GM12878 (cell line): ENCODE measurements around the gene NT5C1A. TPM values are rescaled to one million over a fixed set of nuclear protein-coding genes. Genes with fewer than 3 reads are reported as not detected.

Source experiments
- ATAC-seq: fragments of 200-7000 bp; cut with Tn5 transposase; 3 replicates; pipeline ENCODE4 v1.9.1; 2020; ENCODE audit warnings: mild to moderate bottlenecking, moderate library complexity
- BruUV-seq: library from RNA; stranded (reverse); fragments of 400-500 nt; replicated peaks from 2 replicates; lab custom pipeline; 2021; lab: Mats Ljungman, UMichigan
- CTCF ChIA-PET: fragments of 300-600 bp; sonication (Branson Sonifier 250); formaldehyde crosslinking; extraction: SDS; loops from one replicate; lab custom pipeline; 2021; ENCODE audit warnings: inconsistent platforms; lab: Yijun Ruan, JAX
- POLR2A ChIA-PET: fragments of 350-600 bp; formaldehyde crosslinking; extraction: SDS; loops from one replicate; lab custom pipeline; 2021; ENCODE audit warnings: inconsistent platforms; lab: Charles Lee
- RAD21 ChIA-PET: fragments of 300-600 bp; sonication (Branson Sonifier 250); formaldehyde crosslinking; loops from one replicate; lab custom pipeline; 2023; ENCODE audit warnings: antibody characterized with exemption; ENCODE audit not compliant: unreplicated experiment; lab: Charles Lee
- SMC1A ChIA-PET: fragments of 300-600 bp; sonication (Branson Sonifier 250); formaldehyde crosslinking; loops from one replicate; lab custom pipeline; 2023; ENCODE audit not compliant: unreplicated experiment, uncharacterized antibody; lab: Charles Lee
- DNase-seq: peaks from one replicate; pipeline ENCODE4 v3.0.0-alpha.2; 2011; ENCODE audit warnings: low read depth, low spot score
- FAIRE-seq: peaks from 3 replicates; lab custom pipeline; 2011; peaks lifted over from hg19 to GRCh38; lab: Jason Lieb, UNC
- H2AFZ ChIP-seq: 2 replicates; pipeline ENCODE4 v1.6.0; 2011; ENCODE audit warnings: low read depth, low read length, control low read depth; ENCODE audit not compliant: control insufficient read depth
- H3K27ac ChIP-seq: 2 replicates; pipeline ENCODE4 v1.5.1; 2011; ENCODE audit warnings: control low read depth; ENCODE audit not compliant: control insufficient read depth, insufficient read depth
- H3K27me3 ChIP-seq, 2 experiments: replicated peaks in 1 of 2; 2 replicates each; pipeline versions ENCODE4 v1.6.0 to v1.6.1; 2011; ENCODE audit warnings: low read length in 1 of 2; ENCODE audit not compliant: control insufficient read depth in 2 of 2, insufficient read depth in 2 of 2
- H3K36me3 ChIP-seq, 2 experiments: 2 replicates each; pipeline ENCODE4 v1.5.1; 2011; ENCODE audit warnings: low read length in 1 of 2; ENCODE audit not compliant: control insufficient read depth in 2 of 2, insufficient read depth in 2 of 2
- H3K4me1 ChIP-seq: 2 replicates; pipeline ENCODE4 v1.6.1; 2011; ENCODE audit warnings: mild to moderate bottlenecking, low read length, moderate library complexity, mixed read lengths; ENCODE audit not compliant: control insufficient read depth, insufficient read depth
- H3K4me2 ChIP-seq: 2 replicates; pipeline ENCODE4 v1.6.0; 2011; ENCODE audit warnings: control low read depth; ENCODE audit not compliant: control insufficient read depth, insufficient read depth
- H3K4me3 ChIP-seq: fragments of 200-600 bp; sonication (generic); 2 replicates; pipeline ENCODE4 v1.5.1; 2016
- H3K79me2 ChIP-seq: 2 replicates; pipeline ENCODE4 v1.6.0; 2011; ENCODE audit warnings: low read length; ENCODE audit not compliant: control insufficient read depth, insufficient read depth
- H3K9ac ChIP-seq: 2 replicates; pipeline ENCODE4 v1.8.0; 2011; ENCODE audit warnings: low read length, control low read depth, mixed read lengths; ENCODE audit not compliant: control insufficient read depth, insufficient read depth
- H3K9me3 ChIP-seq: replicated peaks from 3 replicates; pipeline ENCODE4 v1.5.1; 2011; ENCODE audit warnings: mild to moderate bottlenecking, low read length; ENCODE audit not compliant: control insufficient read depth, insufficient read depth
- H4K20me1 ChIP-seq: 2 replicates; pipeline ENCODE4 v1.6.0; 2011; ENCODE audit not compliant: control insufficient read depth, insufficient read depth
- BCL3 ChIP-seq: IDR thresholded peaks from 2 replicates; pipeline ENCODE4 v1.6.1; 2011; ENCODE audit warnings: borderline replicate concordance, low read depth, mild to moderate bottlenecking, moderate library complexity, low read length; ENCODE audit not compliant: insufficient read depth, poor library complexity, severe bottlenecking
- CBX5 ChIP-seq: sonication (generic); IDR thresholded peaks from 2 replicates; pipeline ENCODE4 v1.6.1; 2016; ENCODE audit warnings: low read depth, moderate library complexity, mild to moderate bottlenecking, inconsistent platforms
- CHD1 ChIP-seq: IDR thresholded peaks from 2 replicates; pipeline ENCODE4 v1.6.1; 2012; ENCODE audit warnings: low read depth, low read length, improper control_type of control experiment
- CHD2 ChIP-seq: IDR thresholded peaks from 2 replicates; pipeline ENCODE4 v1.6.1; 2011; ENCODE audit warnings: low read depth, low read length, improper control_type of control experiment, borderline replicate concordance
- GABPA ChIP-seq: IDR thresholded peaks from 2 replicates; pipeline ENCODE4 v1.6.1; 2014; ENCODE audit warnings: antibody characterized with exemption, low read depth, mild to moderate bottlenecking, inconsistent platforms
- IRF4 ChIP-seq: IDR thresholded peaks from 2 replicates; pipeline ENCODE4 v1.6.1; 2011; ENCODE audit warnings: low read depth, low read length
- MEF2B ChIP-seq: fragments of 450-650 bp; IDR thresholded peaks from 2 replicates; pipeline ENCODE4 v1.6.1; 2018; ENCODE audit warnings: mild to moderate bottlenecking, moderate library complexity; ENCODE audit not compliant: partially characterized antibody, poor library complexity, severe bottlenecking
- NR2C2 ChIP-seq: IDR thresholded peaks from 2 replicates; pipeline ENCODE4 v1.6.1; 2011; ENCODE audit warnings: borderline replicate concordance, low read depth; ENCODE audit not compliant: control insufficient read depth, insufficient read length
- NR2F1 ChIP-seq: fragments of 450-650 bp; conservative IDR thresholded peaks from 2 replicates; pipeline ENCODE4 v1.6.1; 2017; ENCODE audit warnings: mild to moderate bottlenecking
- POLR2A ChIP-seq: IDR thresholded peaks from 2 replicates; pipeline ENCODE4 v1.6.1; 2011; ENCODE audit warnings: low read depth, mild to moderate bottlenecking, low read length
- POLR2AphosphoS5 ChIP-seq: IDR thresholded peaks from 2 replicates; pipeline ENCODE4 v1.6.1; 2011; ENCODE audit warnings: mild to moderate bottlenecking, low read length, inconsistent platforms
- RCOR1 ChIP-seq: conservative IDR thresholded peaks from 2 replicates; pipeline ENCODE4 v1.6.1; 2012; ENCODE audit warnings: low read depth, low read length, improper control_type of control experiment
- RELA ChIP-seq: fragments of 450-650 bp; IDR thresholded peaks from 2 replicates; pipeline ENCODE4 v1.8.0; 2014; ENCODE audit warnings: borderline replicate concordance; ENCODE audit not compliant: partially characterized antibody
- SPI1 ChIP-seq: IDR thresholded peaks from 2 replicates; pipeline ENCODE4 v1.6.1; 2011; ENCODE audit warnings: low read depth, mild to moderate bottlenecking, low read length, moderate library complexity, borderline replicate concordance; ENCODE audit not compliant: insufficient read depth
- TARDBP ChIP-seq: IDR thresholded peaks from 2 replicates; pipeline ENCODE4 v1.6.1; 2016; ENCODE audit warnings: borderline replicate concordance
- TCF3 ChIP-seq: IDR thresholded peaks from 2 replicates; pipeline ENCODE4 v1.6.1; 2012; ENCODE audit warnings: low read depth, mild to moderate bottlenecking, low read length, borderline replicate concordance; ENCODE audit not compliant: insufficient read depth
- ZNF622 ChIP-seq: fragments of 450-650 bp; IDR thresholded peaks from 2 replicates; pipeline ENCODE4 v1.6.1; 2017; ENCODE audit warnings: mild to moderate bottlenecking, inconsistent platforms
- ZZZ3 ChIP-seq: IDR thresholded peaks from 2 replicates; pipeline ENCODE4 v1.6.1; 2011; ENCODE audit warnings: low read depth; ENCODE audit not compliant: control insufficient read depth, insufficient read length
- WGBS: methylation state at CpG from one replicate; pipeline ENCODE4 v1.1.6; 2016; ENCODE audit warnings: low lambda C conversion rate; ENCODE audit not compliant: insufficient replicate concordance, insufficient coverage; ENCODE audit errors: missing lambda C conversion rate; 5-methylcytosine and 5-hydroxymethylcytosine counted together
- in situ Hi-C: fragments of 300-500 bp; cut with MboI; formaldehyde crosslinking; loops from 9 replicates; pipeline ENCODE4 v1.14.3; 2018; ENCODE audit warnings: mixed read lengths
- intact Hi-C: fragments of 100-400 bp; cut with micrococcal nuclease; formaldehyde crosslinking; loops from one replicate; pipeline ENCODE4 v1.14.2; 2022; ENCODE audit not compliant: unreplicated experiment
- polyA plus RNA-seq, 11 experiments: library from polyadenylated mRNA; depleted of rRNA in 4 of 11; unstranded in 6 of 11; stranded (reverse) in 5 of 11; fragments of >200 nt; fragmentation: Nextera tagmentation in 4 of 11; fragmentation: Illumina TruSeq in 1 of 11; extraction: Ambion mirVana in 4 of 11; extraction: Trizol in 1 of 11; gene quantifications; 1 replicate in 1 of 11; 2 replicates in 10 of 11; pipeline versions ENCODE4 v1.2.1 to v1.2.3, GENCODE V29; 2011 to 2016; ENCODE audit warnings: inconsistent platforms in 2 of 11, missing spikeins in 2 of 11, low read depth in 1 of 11
- total RNA-seq, 4 experiments: library from RNA; depleted of rRNA in 3 of 4; stranded (reverse); fragments of >200 nt in 3 of 4; fragmentation: Illumina TruSeq in 1 of 4; extraction: Trizol in 1 of 4; gene quantifications; 2 replicates each; pipeline versions ENCODE4 v1.2.1 to v1.2.3, GENCODE V29; 2013 to 2021
- TF ChIP-seq, protein P1 (sequence below): fragments of 450-650 bp; conservative IDR thresholded peaks from 2 replicates; pipeline ENCODE4 v1.6.1; 2017; ENCODE audit warnings: mild to moderate bottlenecking, moderate library complexity

Gene NT5C1A
- total and polyA plus RNA-seq, 10 of the 15 experiments (the other 5 are each of a cell fraction or from before 2014, with no cell fraction given) = 0.05 to 0.77 (median 0.22) TPM; not detected in 1

- DNase-seq = no peak
- Histone ChIP-seq H3K9ac (no peak overlapping the region), H3K27ac (no peak overlapping the region), H3K4me1 (peaks cover 7% of the 10 kb centered on the region), H3K27me3 (peaks cover 1 to 4% of the 10 kb centered on the region in 2 experiments; a peak in 3 of 4 replicates), H3K79me2 (no peaks in the 10 kb centered on the region), H3K4me2 (no peak overlapping the region), H3K4me3 (no peak overlapping the region), H4K20me1 (no peaks in the 10 kb centered on the region), H3K9me3 (no peaks in the 10 kb centered on the region), H2AFZ (no peak overlapping the region), H3K36me3 (no peaks in the 10 kb centered on the region)
- FAIRE-seq = no peak
- ChIA-PET CTCF (interaction anchor here (0.5 to 2.7 kb wide), 2 partner anchors 19 to 115 kb away, joined by 3 to 15 read pairs; no protein-coding TSS in a partner anchor), SMC1A (interaction anchor here (0.7 kb wide), 1 partner anchor 354 kb away, joined by 3 read pairs; no protein-coding TSS in a partner anchor), POLR2A (no interaction called here), RAD21 (interaction anchor here (1.5 kb wide), 1 partner anchor 86 kb away, joined by 5 read pairs; no protein-coding TSS in a partner anchor)
- no TSS peak for BruUV-seq
- no peak for ATAC-seq
- in situ Hi-C loops (no loop called here), intact Hi-C loops (no loop called here)
- 18% methylated on average over 48 of the region's 56 CpGs for WGBS
- TF ChIP-seq MEF2B (no peak), NR2C2 (no peak), ZNF622 (no peak), SPI1 (no peak), CHD2 (no peak), TARDBP (no peak), IRF4 (no peak), CBX5 (no peak), GABPA (no peak), NR2F1 (no peak), RCOR1 (no peak), RELA (no peak), POLR2A (no peak), ZZZ3 (no peak), POLR2AphosphoS5 (no peak), CHD1 (no peak), BCL3 (no peak), TCF3 (no peak)
- TF ChIP-seq, protein P1, sequence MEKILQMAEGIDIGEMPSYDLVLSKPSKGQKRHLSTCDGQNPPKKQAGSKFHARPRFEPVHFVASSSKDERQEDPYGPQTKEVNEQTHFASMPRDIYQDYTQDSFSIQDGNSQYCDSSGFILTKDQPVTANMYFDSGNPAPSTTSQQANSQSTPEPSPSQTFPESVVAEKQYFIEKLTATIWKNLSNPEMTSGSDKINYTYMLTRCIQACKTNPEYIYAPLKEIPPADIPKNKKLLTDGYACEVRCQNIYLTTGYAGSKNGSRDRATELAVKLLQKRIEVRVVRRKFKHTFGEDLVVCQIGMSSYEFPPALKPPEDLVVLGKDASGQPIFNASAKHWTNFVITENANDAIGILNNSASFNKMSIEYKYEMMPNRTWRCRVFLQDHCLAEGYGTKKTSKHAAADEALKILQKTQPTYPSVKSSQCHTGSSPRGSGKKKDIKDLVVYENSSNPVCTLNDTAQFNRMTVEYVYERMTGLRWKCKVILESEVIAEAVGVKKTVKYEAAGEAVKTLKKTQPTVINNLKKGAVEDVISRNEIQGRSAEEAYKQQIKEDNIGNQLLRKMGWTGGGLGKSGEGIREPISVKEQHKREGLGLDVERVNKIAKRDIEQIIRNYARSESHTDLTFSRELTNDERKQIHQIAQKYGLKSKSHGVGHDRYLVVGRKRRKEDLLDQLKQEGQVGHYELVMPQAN = no peak
Measured at GRCh38 chr1:39692152-39693074, 20.5 kb upstream of the NT5C1A start.
